ENCODE measurements around the gene KRT14. TPM values are rescaled to one million over a fixed set of nuclear protein-coding genes. Genes with fewer than 3 reads are reported as not detected.

KRT14 gene
- total and polyA plus RNA-seq, 2 experiments from 2014 or later, result not detected

DNA sequence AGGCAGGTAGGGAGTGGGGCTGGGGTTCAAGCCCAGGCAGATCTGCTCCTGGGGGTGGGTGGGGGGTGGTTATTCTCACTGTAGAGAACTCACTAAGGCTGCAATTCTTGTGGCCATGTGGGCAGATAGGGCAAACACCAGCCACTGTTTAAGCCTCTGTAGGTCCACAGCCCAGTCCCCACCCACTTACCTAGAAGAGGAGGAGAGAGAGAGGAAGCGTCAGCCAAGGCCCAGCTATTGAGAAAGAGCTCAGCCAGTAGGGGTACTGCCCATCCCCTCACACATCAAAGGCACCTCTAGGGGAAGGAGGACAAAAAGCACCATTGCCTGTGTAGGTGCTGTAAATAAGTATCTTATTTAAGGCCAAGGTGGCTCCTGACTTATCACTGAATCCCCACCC lies 13.0 kb upstream of the KRT14 start:
- no peaks in the 10 kb centered on the region for H3K36me3 Mint-ChIP-seq (ENCODE audit: low read depth)
- Histone ChIP-seq H3K36me3 (ENCODE audit: insufficient read depth) (no peaks in the 10 kb centered on the region), H3K79me2 (replicated peaks; ENCODE audit: insufficient read depth) (no peaks in the 10 kb centered on the region), H3F3A (replicated peaks; ENCODE audit: low read depth) (no peaks in the 10 kb centered on the region), H4K20me1 (replicated peaks; ENCODE audit: insufficient read depth) (no peaks in the 10 kb centered on the region), H3K4me2 (no peak overlapping the region), H3K4me3 (no peak overlapping the region), H2AFZ (no peak overlapping the region), H3K4me1 (ENCODE audit: insufficient read depth) (no peaks in the 10 kb centered on the region), H3K27me3 (ENCODE audit: insufficient read depth) (no peaks in the 10 kb centered on the region), H3K27ac (ENCODE audit: low read depth) (no peak overlapping the region), H3K9me2 (ENCODE audit: insufficient read depth) (no peaks in the 10 kb centered on the region)
- no peaks in the 10 kb centered on the region for H3K4me1 Mint-ChIP-seq
- TF ChIP-seq, protein P1, sequence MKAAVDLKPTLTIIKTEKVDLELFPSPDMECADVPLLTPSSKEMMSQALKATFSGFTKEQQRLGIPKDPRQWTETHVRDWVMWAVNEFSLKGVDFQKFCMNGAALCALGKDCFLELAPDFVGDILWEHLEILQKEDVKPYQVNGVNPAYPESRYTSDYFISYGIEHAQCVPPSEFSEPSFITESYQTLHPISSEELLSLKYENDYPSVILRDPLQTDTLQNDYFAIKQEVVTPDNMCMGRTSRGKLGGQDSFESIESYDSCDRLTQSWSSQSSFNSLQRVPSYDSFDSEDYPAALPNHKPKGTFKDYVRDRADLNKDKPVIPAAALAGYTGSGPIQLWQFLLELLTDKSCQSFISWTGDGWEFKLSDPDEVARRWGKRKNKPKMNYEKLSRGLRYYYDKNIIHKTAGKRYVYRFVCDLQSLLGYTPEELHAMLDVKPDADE (IDR thresholded peaks at IDR 0.05), result no peak
- TF ChIP-seq EZH2 (IDR thresholded peaks at IDR 0.05; ENCODE audit: low read depth, unreplicated experiment), result no peak
- no peak for TF ChIP-seq CREB1 (CRISPR knock-in tag; IDR thresholded peaks at IDR 0.05; ENCODE audit: low read depth)
- peaks cover 2% of the 10 kb centered on the region; the same call in 2 of the 3 replicates for H3K9me3 Mint-ChIP-seq
- no peak for DNase-seq (ENCODE audit: low spot score)
- ATAC-seq, result peak; percentile 58
- H3K4me3 Mint-ChIP-seq, result no peak overlapping the region
- no peak overlapping the region for H3K27ac Mint-ChIP-seq
- peaks cover 7% of the 10 kb centered on the region for H3K27me3 Mint-ChIP-seq (ENCODE audit: insufficient read depth, low read depth, poor library complexity)

DNA sequence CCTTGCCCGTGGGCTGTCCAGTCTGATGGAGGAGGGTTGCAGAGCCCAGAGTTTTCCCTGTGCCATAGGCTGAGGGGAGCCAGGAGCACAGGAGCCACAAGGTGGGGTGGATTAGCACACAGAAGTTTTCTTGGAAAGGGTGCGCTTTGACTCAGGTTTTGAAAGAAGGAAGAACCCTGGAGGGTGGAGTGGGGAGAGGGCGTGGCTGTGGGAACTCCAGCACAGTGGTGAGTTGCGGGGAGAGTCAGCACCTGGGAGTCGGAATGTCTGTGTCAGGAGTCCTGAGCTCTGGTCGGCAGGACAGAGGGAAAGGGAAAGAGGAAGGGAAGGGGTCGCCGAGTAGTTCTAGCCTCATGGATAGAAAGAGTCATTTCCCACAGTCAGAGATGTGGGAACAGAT lies 8.9 kb upstream of the KRT14 start:
- no peaks in the 10 kb centered on the region for H3K4me1 ChIP-seq (ENCODE audit: insufficient read depth)
- DNase-seq (ENCODE audit: low spot score) (no peak), ATAC-seq (no peak)
- no peaks in the 10 kb centered on the region for H4K20me1 ChIP-seq (replicated peaks; ENCODE audit: insufficient read depth)
- no peaks in the 10 kb centered on the region for H3K9me2 ChIP-seq (ENCODE audit: insufficient read depth)
- Mint-ChIP-seq H3K4me3 (no peak overlapping the region), H3K27me3 (ENCODE audit: insufficient read depth, low read depth, poor library complexity) (peaks cover 7% of the 10 kb centered on the region), H3K36me3 (ENCODE audit: low read depth) (no peaks in the 10 kb centered on the region), H3K9me3 (peaks cover 2% of the 10 kb centered on the region; the same call in 2 of the 3 replicates), H3K4me1 (no peaks in the 10 kb centered on the region), H3K27ac (no peak overlapping the region)
- no peaks in the 10 kb centered on the region for H3K36me3 ChIP-seq (ENCODE audit: insufficient read depth)
- no peak overlapping the region for H3K27ac ChIP-seq (ENCODE audit: low read depth)
- no peaks in the 10 kb centered on the region for H3F3A ChIP-seq (replicated peaks; ENCODE audit: low read depth)
- H3K4me2 ChIP-seq, result no peak overlapping the region
- H2AFZ ChIP-seq, result no peak overlapping the region
- H3K27me3 ChIP-seq (ENCODE audit: insufficient read depth), result no peaks in the 10 kb centered on the region
- TF ChIP-seq JUNB (IDR thresholded peaks at IDR 0.05; ENCODE audit: unreplicated experiment) (no peak), ZNF331 (CRISPR knock-in tag; IDR thresholded peaks at IDR 0.05; ENCODE audit: low read depth) (no peak), CREB1 (CRISPR knock-in tag; IDR thresholded peaks at IDR 0.05; ENCODE audit: low read depth) (no peak), NANOG (IDR thresholded peaks at IDR 0.05; ENCODE audit: borderline replicate concordance) (no peak)
- TF ChIP-seq, protein P2, sequence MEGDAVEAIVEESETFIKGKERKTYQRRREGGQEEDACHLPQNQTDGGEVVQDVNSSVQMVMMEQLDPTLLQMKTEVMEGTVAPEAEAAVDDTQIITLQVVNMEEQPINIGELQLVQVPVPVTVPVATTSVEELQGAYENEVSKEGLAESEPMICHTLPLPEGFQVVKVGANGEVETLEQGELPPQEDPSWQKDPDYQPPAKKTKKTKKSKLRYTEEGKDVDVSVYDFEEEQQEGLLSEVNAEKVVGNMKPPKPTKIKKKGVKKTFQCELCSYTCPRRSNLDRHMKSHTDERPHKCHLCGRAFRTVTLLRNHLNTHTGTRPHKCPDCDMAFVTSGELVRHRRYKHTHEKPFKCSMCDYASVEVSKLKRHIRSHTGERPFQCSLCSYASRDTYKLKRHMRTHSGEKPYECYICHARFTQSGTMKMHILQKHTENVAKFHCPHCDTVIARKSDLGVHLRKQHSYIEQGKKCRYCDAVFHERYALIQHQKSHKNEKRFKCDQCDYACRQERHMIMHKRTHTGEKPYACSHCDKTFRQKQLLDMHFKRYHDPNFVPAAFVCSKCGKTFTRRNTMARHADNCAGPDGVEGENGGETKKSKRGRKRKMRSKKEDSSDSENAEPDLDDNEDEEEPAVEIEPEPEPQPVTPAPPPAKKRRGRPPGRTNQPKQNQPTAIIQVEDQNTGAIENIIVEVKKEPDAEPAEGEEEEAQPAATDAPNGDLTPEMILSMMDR (conservative IDR thresholded peaks at IDR 0.05; ENCODE audit: low read depth in 2 of 2), result no peak
- H3K79me2 ChIP-seq (replicated peaks; ENCODE audit: insufficient read depth), result no peaks in the 10 kb centered on the region
- H3K4me3 ChIP-seq, result no peak overlapping the region

DNA sequence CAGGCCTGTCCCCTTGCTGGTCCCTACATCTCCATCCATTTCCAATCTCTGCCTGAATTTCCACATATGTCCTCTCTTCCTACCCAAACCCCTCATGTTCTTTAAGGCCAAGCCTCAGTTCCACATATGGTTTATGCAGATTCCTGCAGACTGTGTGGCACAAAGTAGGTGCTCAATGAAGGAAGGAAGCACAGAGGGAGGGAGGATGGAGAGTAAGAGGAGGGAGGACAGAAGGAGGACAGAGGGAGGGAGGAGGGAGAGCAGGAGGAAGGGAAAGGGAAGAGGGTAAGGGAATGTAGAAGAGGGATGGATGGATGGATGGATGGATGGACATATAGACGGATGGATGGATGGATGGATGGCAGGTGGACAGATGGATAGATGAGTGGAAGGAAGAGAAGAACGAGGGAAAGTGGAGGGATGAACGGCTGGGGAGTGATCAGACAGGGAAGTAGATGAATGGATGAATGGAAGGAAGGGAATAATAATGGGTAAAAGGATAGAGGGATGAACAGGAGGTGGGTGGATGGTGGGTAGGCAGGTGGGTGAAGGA lies 7.7 kb upstream of the KRT14 start:
- Histone ChIP-seq H2AFZ (no peak overlapping the region), H3F3A (replicated peaks; ENCODE audit: low read depth) (no peaks in the 10 kb centered on the region), H3K9me2 (ENCODE audit: insufficient read depth) (no peaks in the 10 kb centered on the region), H3K36me3 (ENCODE audit: insufficient read depth) (no peaks in the 10 kb centered on the region), H3K27me3 (ENCODE audit: insufficient read depth) (no peaks in the 10 kb centered on the region), H3K27ac (ENCODE audit: low read depth) (no peak overlapping the region), H3K4me1 (ENCODE audit: insufficient read depth) (no peaks in the 10 kb centered on the region), H3K4me3 (no peak overlapping the region), H3K4me2 (no peak overlapping the region), H4K20me1 (replicated peaks; ENCODE audit: insufficient read depth) (no peaks in the 10 kb centered on the region), H3K79me2 (replicated peaks; ENCODE audit: insufficient read depth) (no peaks in the 10 kb centered on the region)
- no peak for ATAC-seq
- Mint-ChIP-seq H3K27me3 (ENCODE audit: insufficient read depth, low read depth, poor library complexity) (peaks cover 8% of the 10 kb centered on the region), H3K36me3 (ENCODE audit: low read depth) (no peaks in the 10 kb centered on the region), H3K9me3 (peaks cover 2% of the 10 kb centered on the region), H3K4me1 (peaks cover 2% of the 10 kb centered on the region), H3K4me3 (no peak overlapping the region), H3K27ac (no peak overlapping the region)
- DNase-seq (ENCODE audit: low spot score), result no peak
- TF ChIP-seq, protein P1 (IDR thresholded peaks at IDR 0.05), result no peak
